Adrenal gland (tissue), 5 donors: Measurements from ENCODE around the gene TEX22.

Source experiments
- POLR2A ChIP-seq, 2 donors: fragments of 450-650 bp; IDR thresholded peaks; one replicate each; pipeline ENCODE4 v1.6.1; 2017; ENCODE audit warnings: antibody characterized with exemption in 2 of 2, mild to moderate bottlenecking in 2 of 2, moderate library complexity in 1 of 2
- TF ChIP-seq, protein P1 (sequence below), 6 experiments: fragments of 450-650 bp in 4 of 6; fragments of 200-600 bp in 2 of 6; sonication (generic) in 1 of 6; IDR thresholded peaks; 1 replicate in 5 of 6; 2 replicates in 1 of 6; pipeline versions ENCODE4 v1.5.1 to v1.8.0; 2016 to 2021; ENCODE audit warnings: antibody characterized with exemption in 6 of 6, mild to moderate bottlenecking in 2 of 6, moderate library complexity in 1 of 6
- donor health status: DM: no; HTN: no; CAD: no.

- no peak for TF ChIP-seq POLR2A (IDR thresholded peaks at IDR 0.05)
- TF ChIP-seq, protein P1, sequence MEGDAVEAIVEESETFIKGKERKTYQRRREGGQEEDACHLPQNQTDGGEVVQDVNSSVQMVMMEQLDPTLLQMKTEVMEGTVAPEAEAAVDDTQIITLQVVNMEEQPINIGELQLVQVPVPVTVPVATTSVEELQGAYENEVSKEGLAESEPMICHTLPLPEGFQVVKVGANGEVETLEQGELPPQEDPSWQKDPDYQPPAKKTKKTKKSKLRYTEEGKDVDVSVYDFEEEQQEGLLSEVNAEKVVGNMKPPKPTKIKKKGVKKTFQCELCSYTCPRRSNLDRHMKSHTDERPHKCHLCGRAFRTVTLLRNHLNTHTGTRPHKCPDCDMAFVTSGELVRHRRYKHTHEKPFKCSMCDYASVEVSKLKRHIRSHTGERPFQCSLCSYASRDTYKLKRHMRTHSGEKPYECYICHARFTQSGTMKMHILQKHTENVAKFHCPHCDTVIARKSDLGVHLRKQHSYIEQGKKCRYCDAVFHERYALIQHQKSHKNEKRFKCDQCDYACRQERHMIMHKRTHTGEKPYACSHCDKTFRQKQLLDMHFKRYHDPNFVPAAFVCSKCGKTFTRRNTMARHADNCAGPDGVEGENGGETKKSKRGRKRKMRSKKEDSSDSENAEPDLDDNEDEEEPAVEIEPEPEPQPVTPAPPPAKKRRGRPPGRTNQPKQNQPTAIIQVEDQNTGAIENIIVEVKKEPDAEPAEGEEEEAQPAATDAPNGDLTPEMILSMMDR (IDR thresholded peaks at IDR 0.05), result no peak
Observed at GRCh38 chr14:105427936-105428485, 29.7 kb downstream of the TEX22 start.
